HG03139 (cell line): ENCODE data around the gene SLC19A2.

ENCODE experiments used
- ATAC-seq: cut with Tn5 transposase; IDR thresholded peaks from one replicate; pipeline ENCODE4 v1.9.1; 2021; ENCODE audit not compliant: unreplicated experiment

SLC19A2 gene

DNA sequence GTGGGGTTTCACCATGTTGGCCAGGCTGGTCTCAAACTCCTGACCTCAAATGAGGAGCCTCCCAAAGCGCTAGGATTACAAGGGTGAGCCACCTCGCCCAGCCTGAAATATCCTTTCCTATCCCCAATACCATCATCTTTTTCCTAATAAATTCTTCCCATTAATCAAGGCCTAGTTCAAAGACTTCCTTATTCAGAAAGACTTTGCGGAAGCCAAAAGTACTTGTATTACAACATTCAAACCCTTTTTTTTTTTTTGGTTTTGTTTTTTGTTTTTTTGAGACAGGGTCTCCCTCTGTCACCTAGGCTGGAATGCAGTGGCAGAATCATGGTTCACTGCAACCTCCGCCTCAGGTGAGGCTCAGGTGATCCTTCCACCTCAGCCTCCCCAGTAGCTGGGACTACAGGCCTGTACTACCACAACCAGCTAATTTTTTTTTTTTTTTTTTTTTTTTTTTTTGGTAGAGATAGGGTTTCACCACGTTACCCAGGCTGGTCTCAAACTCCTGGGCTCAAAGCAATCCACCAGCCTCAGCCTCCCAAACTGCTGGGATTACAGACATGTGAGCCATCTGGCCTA, 7.6 kb downstream of the SLC19A2 start:
- no peak for ATAC-seq

DNA sequence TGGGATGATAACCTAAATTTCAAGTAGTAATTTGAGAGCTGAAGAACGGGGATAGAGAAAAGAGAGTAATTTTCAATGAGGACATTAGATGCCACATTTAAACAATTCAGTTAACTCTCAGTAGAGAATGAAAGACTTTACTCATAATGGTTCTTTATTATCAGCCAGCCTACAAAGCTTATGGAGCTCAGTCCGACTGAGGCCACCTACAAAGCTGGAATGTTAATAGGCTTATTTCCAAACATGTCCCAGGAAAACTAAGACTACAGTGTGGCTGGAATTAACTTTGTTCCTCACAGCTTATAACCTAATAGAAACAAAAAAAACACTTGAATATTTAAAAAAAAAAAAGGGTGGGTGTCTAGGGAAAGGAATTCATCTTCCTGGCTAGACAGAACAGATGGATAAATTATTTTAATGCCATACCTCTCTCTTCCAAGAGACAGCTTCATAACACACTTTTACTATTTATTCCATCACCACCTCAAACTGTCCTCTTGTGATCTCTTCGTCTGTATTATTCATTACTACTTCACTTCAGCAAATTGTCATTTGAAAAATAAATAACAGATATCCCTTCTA, 9.8 kb downstream of the SLC19A2 start:
- ATAC-seq, result no peak

GRCh38 chr1:169474302-169474995, 11.3 kb downstream of the SLC19A2 start:
- ATAC-seq, result no peak

DNA sequence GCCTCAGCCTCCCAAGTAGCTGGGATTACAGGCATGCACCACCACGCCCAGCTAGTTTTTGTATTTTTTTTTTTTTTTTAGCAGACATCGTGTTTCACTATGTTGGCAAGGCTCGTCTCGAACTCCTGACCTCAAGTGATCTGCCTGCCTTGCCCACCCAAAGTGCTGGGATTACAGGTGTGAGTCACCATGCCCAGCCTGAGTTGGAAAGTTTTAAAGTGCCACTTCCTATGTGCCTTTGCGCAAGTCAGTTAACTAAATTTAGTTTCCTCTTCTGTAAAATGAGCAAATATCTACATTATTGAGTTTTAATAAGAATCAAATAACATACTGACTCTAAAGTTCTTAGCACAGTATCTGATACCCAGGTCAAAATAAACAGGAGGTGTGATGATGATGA, 12.4 kb downstream of the SLC19A2 start:
- ATAC-seq, result no peak

GRCh38 chr1:169472738-169473137, 13.0 kb downstream of the SLC19A2 start:
- ATAC-seq, result no peak

DNA sequence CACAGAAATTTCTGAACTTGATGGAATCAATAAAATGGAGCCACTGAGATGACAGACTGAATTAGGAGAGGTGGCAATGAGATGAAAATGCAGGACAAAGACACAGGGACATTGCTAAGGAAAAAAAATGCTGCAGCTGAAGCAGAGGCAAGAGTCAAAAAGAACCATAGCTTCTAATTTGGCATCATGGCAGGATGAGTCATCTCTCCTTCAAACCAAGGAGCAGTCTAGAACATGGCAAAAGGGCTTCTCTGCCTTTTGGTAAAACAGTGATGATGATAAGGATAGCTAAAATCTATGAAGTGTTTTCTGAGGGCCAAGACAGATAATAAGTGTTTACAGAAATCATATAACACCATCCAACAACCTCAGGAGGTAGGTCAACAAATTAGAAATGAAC, 16.8 kb downstream of the SLC19A2 start:
- no peak for ATAC-seq

DNA sequence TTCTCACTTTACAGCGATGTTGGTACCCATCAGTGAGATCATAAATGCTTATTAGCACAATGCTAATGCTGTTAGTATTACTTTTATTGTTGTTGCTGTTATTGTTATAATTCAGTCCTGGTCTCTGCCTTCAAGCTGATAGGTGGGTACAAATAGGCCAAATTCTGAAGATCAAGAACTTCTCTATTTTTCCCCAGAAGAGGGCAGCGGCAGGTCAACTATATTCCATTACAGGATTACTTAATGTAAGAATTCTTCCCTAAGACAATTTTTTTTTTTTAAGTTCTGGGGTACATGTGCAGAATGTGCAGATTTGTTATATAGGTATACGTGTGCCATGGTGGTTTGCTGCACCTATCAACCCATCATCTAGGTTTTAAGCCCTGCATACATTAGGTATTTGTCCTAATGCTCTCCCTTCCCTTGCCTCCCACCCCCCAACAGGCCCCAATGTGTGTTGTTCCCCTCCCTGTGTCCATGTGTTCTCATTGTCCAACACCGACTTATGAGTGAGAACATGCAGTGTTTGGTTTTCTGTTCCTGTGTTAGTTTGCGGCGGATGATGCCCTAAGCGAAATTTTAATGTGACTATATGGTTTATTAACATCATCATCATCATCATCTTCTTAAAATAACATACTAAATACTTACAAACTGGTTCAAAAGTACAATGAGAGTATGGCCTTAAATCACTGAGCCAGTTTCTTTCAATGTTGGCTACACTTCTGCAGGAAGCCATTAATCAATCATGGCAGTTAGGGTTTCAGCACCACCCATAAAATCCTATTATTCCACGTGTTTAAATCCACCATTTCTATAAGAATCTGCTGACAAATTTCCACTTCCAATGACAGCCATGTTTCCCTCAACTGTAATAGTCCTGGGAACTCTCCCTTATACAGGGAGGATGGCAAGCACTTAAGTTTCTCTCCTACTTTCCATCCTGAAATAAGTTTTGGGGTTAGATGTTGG, 19.2 kb downstream of the SLC19A2 start:
- no peak for ATAC-seq

DNA sequence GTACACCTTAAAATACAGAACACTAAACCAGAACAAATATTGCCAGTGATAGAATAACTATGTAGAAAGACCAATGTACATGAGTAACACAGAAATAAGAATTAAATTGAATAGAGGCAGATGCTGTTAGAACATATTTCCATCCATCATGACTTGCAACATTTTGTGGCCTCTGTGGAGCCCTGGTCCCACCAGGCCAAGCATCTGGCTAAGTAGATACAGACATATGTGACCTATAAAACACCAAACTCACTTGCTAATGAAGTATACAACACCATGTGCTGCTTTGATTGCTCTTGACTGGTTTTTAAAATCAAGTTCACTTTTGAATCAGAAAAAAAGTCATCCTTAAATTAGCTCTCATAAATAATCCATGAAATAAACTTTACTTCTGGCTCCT, 20.5 kb downstream of the SLC19A2 start:
- ATAC-seq, result no peak

GRCh38 chr1:169462385-169462784, 23.4 kb downstream of the SLC19A2 start:
- no peak for ATAC-seq

GRCh38 chr1:169461390-169462000, 24.2 kb downstream of the SLC19A2 start:
- no peak for ATAC-seq

DNA sequence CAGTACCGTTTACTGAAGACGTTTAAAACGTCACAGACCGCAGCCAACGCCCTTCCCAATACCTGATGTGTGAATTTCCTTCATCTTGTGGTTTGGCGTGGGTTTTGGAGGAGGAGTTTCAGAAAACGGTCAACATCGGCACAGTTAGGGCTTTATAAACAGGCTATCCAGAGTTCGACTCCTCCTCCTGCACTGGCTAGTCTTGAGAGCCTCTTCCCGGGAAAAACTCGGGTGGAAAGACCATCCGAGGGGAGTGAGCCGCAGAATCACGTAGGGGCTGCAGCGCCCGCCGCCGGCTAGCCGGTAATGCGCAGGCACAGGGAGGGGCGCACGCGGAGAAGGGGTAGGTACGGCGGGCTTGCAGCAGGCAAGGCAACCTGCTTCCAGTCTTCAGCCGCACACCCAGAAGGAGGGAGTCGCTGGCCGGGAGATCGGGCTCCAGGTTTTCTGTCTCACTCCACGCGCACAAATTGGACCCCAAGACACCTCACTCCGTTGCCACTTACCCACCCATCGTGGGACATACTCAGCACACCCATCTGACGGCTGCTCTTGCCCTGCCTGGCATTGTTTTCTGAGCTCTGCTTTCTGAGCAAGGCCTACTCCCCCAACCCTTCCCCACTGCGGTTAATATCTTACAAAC, 25.4 kb downstream of the SLC19A2 start:
- no peak for ATAC-seq

DNA sequence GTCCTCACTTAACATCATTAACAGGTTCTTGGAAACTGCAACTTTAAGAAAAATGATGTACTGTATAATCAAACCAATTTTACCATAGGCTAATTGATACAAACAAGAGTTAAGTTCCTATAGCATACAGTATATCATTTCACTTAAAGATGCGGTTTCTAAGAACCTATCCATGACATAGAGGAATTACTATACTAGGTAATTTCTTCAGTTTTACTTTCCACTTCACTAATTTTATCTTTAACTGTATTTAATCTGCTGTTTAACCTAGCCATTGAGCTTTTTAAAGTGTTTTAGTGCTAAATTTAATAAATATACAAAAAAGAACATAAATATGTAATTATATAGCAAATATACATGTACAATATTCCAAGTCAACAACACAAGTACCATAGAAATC, 28.3 kb downstream of the SLC19A2 start:
- ATAC-seq, result no peak

DNA sequence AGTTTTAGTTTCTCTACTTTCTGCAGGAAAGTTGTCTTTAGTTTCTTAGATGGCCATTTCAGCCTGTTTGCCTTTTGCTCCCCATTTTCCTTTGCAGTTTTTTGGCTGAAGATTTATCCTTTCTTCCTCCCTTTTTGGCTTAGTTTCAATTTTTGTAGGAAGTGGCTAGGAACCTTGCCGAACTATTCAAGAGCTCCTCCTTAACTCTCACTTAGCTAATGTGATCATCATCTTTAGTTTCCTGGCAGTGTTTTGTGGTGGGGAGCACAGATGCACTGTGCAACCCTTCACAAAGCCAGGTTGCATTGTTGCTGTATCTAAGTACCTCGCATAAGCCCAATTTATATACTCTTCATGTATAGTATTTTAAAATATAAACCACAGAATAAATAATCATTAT, 29.7 kb downstream of the SLC19A2 start:
- no peak for ATAC-seq

- ATAC-seq, result no peak
These were observed 32.8 kb downstream of the SLC19A2 start for GRCh38 chr1:169452921-169453320.

- ATAC-seq, result no peak
These were observed 34.4 kb downstream of the SLC19A2 start for GRCh38 chr1:169451218-169451824.

GRCh38 chr1:169443923-169444322, 41.8 kb downstream of the SLC19A2 start:
- ATAC-seq, result no peak

GRCh38 chr1:169427081-169427641, 58.6 kb downstream of the SLC19A2 start, which contains the start of gene CCDC181:
TSS of gene CCDC181 (minus strand) at chr1:169427474. CDS start at chr1:169424927, 2,547 bp downstream.
- ATAC-seq, result no peak

- ATAC-seq, result no peak
These were observed 59.5 kb downstream of the SLC19A2 start for GRCh38 chr1:169426174-169426705.

DNA sequence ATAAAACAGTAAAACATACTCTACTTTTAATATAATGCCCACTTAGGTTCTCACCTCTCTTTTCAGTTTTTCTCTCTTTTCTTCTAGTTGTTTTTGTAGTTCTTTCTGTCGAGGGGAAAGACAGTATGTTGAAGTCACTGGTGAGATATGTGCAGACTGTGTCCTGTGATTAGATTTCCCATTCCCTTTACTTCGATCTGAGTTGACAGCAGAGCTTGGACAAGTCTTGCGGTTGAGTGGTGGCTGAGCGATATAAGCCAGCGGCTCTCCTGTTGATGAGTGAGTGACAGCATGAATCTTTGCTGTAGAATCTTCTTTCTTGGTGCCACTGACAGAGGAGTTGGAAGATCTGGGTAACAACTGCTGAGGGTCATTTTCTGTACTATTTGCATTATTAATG, 64.4 kb downstream of the SLC19A2 start:
- ATAC-seq, result no peak
